ENCODE data around the gene DYNLRB1.

The DYNLRB1 gene

GRCh38 chr20:34577061-34577460, 60.8 kb downstream of the DYNLRB1 start:
- no peak for DNase-seq (ENCODE audit: low read depth in 2 of 2, low spot score in 1 of 2)

- no peak for DNase-seq (ENCODE audit: low read depth in 2 of 2, low spot score in 1 of 2)
Observed at GRCh38 chr20:34578025-34578424, 61.8 kb downstream of the DYNLRB1 start.

DNA sequence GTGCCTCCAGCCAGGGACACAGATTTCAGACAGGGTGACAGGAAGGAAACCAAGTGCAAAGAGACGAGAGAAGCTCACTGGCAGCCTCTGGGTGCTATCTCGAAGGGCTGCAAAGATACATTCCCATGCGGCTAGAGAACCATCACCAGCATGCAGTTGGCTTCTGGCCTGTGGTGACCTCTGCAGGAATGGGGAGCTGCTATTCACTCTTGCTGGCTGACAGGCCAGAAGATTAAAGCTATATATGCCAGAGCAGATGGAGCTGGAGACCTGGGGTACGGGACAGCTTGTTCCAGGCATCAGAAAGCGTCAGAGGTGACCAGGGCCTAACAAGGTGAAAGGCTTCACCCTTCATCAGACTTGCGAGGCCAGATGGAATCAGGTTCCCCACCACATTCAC, 62.3 kb downstream of the DYNLRB1 start:
- DNase-seq (ENCODE audit: low read depth in 2 of 2, low spot score in 1 of 2) = no peak

GRCh38 chr20:34579191-34579978, 63.2 kb downstream of the DYNLRB1 start:
- no peak for DNase-seq (ENCODE audit: low read depth in 2 of 2, low spot score in 1 of 2)

DNA sequence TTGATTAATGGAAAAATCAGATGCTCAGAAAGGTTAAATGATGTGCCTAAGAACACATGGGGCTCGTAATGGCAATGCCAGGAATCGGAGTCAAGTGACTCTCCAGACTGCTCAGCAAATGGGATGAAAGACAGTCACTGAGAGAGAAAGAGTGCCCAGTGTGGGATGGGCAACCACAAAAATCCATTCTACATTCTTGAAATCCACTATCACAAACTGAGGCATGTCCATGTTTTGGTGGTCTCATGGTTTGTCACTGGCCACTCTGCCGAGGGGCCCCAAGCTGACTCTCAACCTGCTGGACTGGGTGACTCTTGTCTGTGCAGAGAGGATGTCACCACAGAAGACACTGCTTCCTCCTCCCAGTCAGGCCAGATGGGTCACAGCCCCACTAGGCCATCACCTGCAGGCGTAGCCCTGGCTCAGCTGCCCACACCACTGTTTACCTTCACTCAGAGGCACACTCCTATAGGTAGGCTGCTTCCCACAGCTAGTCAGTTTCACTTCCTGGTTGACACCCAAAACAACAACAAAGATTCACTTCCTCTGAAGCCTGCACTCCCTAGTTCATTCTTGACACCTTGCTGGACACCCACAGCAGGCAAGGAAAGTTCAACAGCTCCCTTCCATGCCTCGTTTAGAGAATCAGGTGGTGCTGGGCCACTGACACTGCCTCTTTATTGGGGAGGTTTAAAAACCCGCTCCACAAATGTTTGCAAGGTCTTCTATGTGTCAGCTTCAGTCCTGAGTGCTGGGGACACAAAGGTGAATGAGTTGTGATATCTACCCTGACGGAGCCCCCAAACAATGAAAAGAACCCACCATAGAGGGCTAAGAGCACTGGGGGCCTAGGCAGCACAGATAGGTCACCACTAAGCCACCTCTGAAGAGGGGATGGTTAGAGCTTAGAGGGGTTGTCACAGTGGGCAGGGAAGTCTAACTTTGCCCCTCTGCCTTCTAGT, 64.0 kb downstream of the DYNLRB1 start:
- DNase-seq (ENCODE audit: low read depth in 2 of 2, low spot score in 1 of 2) = no peak

- no peak for DNase-seq (ENCODE audit: low read depth in 2 of 2, low spot score in 1 of 2)
Observed at GRCh38 chr20:34581341-34582184, 65.3 kb downstream of the DYNLRB1 start.

DNA sequence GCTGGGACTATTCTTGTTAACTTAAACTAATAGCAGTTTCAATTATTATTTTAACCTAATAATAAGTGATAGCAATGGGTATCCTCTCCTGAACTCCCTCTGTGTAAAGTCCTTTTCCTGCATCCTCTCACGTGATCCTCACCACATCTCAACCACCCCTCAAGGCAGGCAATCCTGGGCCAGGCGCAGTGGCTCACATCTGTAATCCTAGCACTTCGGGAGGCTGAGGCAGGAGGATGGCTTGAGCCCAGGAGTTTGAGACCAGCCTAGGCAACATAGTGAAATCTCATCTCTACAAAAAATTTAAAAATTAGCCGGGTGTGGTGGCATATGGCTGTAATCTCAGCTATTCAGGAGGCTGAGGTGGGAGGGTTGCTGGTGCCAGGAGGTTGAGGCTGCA, 66.0 kb downstream of the DYNLRB1 start:
- DNase-seq (ENCODE audit: low read depth in 2 of 2, low spot score in 1 of 2) = no peak

DNA sequence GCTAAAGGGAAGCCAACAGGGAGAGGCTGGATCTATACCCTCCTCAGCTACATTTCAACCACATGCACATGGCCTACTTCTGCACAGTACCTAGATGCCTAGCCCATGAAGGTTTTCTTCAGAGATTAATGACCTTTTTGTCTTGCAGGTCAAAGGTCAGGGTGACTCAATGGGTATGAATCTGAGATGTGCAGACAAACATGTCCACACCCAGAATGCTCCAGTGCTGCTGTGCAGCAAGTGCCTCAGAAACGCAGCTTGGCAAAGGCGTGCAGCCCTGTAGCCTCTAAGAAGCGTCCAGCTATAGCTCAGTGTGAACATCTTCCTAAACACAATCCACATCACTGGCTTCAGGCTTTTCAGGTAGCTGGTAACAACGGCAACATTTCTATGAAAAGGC, 66.7 kb downstream of the DYNLRB1 start:
- no peak for DNase-seq (ENCODE audit: low read depth in 2 of 2, low spot score in 1 of 2)

- DNase-seq (ENCODE audit: low read depth in 2 of 2, low spot score in 1 of 2) = no peak
Observed at GRCh38 chr20:34583544-34583943, 67.3 kb downstream of the DYNLRB1 start.

GRCh38 chr20:34585019-34585418, 68.8 kb downstream of the DYNLRB1 start:
- no peak for DNase-seq (ENCODE audit: low read depth in 2 of 2, low spot score in 1 of 2)

DNA sequence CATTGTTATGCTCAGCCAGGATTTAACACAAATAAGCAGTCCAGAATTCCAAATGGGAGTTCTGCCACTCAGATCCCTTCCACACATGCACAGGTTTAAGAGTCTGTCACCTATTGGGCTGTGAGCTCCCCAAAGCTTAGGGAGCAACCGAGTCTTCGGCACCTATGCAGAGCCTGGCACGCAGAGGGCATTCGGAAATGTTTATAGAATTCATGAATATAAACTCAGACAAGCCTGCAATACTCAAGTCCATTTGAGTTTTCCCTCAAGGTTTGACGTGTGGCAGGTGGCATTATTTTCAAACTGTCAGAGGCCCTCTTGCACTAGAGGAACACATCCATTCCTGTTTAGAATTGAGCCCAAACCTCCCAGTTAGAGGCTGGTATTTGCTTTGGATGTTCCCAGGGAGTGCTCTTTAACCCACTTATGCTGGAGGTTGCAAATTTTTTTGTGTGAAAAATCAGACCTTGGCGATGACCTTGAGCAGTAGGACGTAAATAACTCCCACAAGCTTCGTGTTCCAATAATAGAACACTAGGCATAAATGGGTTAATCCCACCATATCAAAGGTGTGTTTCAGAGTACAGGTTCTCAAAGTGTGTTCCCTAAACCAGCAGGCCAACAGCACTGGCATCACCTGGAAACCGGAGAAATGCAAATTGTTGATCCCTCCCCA, 70.4 kb downstream of the DYNLRB1 start:
- no peak for DNase-seq (ENCODE audit: low read depth in 2 of 2, low spot score in 1 of 2)

Data from stimulated activated CD8-positive, alpha-beta memory T cell treated with anti-CD3 and anti-CD28 coated beads, Interleukin-4, amount 100 ng/mL, for 4 hours (primary cell).